ELF-1 (cell line): ENCODE results near the gene BCO2.

ENCODE experiments used
- DNase-seq: peaks from one replicate; pipeline ENCODE4 v3.0.0-alpha.2; 2016; ENCODE audit warnings: low read depth, low spot score

The BCO2 gene

DNA sequence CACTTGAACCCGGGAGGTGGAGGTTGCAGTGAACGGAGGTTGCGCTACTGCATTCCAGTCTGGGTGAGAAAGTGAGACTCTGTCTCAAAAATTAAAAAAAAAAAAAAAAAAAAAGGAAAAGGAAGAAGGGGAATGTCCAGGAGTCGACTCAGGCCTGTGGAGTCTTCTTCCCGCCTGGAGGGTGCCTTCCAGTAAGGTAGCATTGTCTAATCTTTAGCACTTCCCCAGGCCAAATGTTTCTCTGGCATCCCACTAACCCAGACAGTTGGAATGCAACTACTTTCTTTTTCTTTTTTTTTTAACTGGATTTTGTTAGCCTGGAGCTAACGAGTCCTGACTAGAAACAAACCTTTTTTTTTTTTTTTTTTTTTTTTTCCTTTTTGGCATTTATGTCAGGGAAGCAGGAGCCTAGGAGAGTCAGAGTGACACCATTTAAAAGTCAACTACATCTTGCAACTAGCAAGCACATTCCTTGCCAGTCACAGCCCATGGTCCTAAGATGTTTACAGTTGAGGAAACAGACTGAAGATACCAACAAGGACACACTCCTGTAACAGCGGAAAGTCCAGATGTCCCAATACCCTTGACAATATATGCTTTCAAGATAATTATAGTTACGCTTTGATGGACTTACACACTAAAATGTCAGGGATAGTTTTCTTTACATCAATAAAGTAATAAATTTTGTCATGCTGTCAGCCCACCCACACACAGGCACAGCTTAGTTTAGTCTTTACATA is 74.7 kb downstream of the BCO2 start:
- DNase-seq, result peak; percentile 80

GRCh38 chr11:112253605-112254242 is 78.4 kb downstream of the BCO2 start:
- DNase-seq, result peak; percentile 80

DNA sequence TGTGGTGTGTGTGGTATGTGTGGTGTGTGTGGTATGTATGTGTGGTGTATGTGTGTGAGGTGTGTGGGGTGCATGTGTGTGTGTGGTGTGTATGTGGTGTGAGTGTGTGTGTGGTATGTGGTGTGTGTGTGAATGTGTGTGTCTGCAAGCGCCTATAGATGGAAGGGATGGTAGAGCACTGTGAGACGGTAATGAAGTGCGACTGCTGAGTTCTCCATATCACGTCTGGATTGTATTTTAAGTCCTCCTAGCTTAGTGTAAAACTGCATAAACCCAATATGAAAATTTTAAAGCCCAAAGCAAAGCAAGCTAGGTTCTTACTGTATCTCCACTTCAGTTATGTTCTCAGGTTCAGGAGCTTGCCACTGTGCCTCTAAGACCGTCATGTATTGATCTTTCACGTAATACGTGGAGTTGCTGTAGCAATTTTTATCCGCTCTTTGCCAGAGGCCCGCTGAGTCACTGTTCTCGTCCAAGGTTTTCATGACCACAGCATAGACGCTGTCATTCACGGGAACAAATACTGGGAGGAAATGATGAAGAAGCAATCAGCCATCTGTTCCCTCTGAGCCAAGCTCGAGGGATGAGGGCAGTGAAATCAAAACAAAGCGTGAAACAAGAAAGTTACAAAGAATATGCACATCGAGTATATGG is 79.9 kb downstream of the BCO2 start:
- DNase-seq, result no peak

DNA sequence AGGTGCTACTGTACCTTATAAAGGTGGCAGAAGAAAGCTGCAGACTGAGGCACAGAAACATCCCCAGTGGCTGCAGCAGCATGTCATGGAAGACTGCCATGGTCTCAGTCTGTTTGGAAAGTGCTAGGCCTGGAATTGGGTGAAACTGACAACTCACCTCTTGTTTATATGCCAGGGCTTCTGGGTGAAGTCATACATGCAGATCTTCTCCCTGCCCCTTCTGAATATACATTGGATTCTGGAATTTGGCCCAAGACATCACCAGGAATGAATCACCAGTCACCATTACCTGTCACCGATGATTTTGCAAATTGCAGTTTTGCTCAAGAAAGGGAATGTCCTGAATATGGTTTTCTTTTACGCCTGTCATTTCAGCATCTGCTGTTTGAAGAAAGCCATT is 85.2 kb downstream of the BCO2 start, which contains the start of gene PLET1:
PLET1 (minus strand) TSS at position 371 of the 400 bp plus-strand sequence; CDS start at position 100, 271 bp downstream.
- no peak for DNase-seq

GRCh38 chr11:112265659-112266409 is 90.5 kb downstream of the BCO2 start:
- DNase-seq, result no peak

GRCh38 chr11:112266410-112266778 is 91.1 kb downstream of the BCO2 start:
- no peak for DNase-seq

DNA sequence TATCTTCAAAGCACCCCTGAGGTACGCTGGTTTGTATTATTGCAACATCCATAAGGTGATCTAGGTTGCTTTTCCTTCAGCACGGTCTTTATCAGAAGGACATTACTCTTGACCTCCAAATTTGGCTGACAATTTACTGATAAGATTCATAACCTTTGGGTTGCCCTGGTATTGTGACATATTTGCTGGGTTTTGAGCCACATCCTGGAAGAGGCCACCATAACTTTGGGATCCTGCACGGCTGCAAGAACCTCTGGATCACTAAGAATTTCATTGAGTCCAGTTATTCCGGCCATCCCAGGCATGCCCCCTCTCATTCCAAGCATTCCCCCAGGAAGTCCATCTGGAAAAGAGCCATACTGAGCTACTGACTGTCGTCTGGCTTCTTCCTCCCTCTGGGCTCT is 91.9 kb downstream of the BCO2 start:
- peak; percentile 15 for DNase-seq

DNA sequence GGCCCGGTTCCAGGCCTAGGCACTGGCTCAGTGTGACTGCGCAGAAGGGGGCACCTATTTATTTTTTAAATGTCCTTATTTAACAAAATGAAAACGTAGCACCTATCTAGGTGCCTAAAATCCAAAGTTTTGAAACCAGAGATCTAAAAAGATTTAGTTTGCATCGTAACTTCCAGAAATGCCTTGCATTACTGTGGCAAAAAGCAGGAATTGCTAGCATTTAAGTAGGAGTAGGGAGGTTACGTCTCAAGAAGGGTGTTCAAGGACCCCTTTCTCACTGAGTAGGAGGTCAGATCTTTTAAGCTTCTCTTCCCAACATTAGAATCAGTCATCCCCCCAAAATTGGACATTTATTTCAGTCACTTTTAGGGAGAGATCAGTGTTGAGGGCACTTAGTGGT is 93.1 kb downstream of the BCO2 start:
- no peak for DNase-seq
